ENCODE data around the gene ABCB4. TPM values are rescaled to one million over a fixed set of nuclear protein-coding genes. Genes with fewer than 3 reads are reported as not detected.

Gene ABCB4
- total RNA-seq, 1 experiment from 2014 or later, result 0.20 TPM

- H3K4me2 ChIP-seq (ENCODE audit: insufficient read depth, insufficient read length, low read length), result no peak overlapping the region
- no peaks in the 10 kb centered on the region for H3K23me2 ChIP-seq (ENCODE audit: insufficient read length, low read depth, low read length, poor library complexity, severe bottlenecking)
- H4K8ac ChIP-seq (replicated peaks; ENCODE audit: insufficient read length, low read depth, low read length), result no peak overlapping the region
- H3K27ac Mint-ChIP-seq, result no peak overlapping the region
- no peak overlapping the region for H4K5ac ChIP-seq (ENCODE audit: insufficient read length, low read depth, low read length)
- no peak overlapping the region for H2BK15ac ChIP-seq (ENCODE audit: low read depth, low read length)
- no peak overlapping the region for H2AFZ ChIP-seq (ENCODE audit: low read length)
- DNase-seq, result no peak
- H3K4me1 ChIP-seq (ENCODE audit: insufficient read depth, low read length), result no peaks in the 10 kb centered on the region
- no peak overlapping the region for H3K4me3 Mint-ChIP-seq
- no peaks in the 10 kb centered on the region for H4K20me1 ChIP-seq (ENCODE audit: control insufficient read depth, insufficient read depth, insufficient read length)
- H3K14ac ChIP-seq (ENCODE audit: insufficient read depth, low read length), result no peak overlapping the region
- no peak overlapping the region for H3K9ac ChIP-seq (ENCODE audit: extremely low read depth, insufficient read length, low read length)
- no peak overlapping the region for H3T11ph ChIP-seq (ENCODE audit: low read length)
- H3K4ac ChIP-seq (ENCODE audit: low read depth, low read length), result no peak overlapping the region
- H3K9me3 Mint-ChIP-seq, result no peaks in the 10 kb centered on the region
- no peak overlapping the region for H3K23ac ChIP-seq (ENCODE audit: insufficient read length, low read depth, low read length)
- no peak overlapping the region for H3K27ac ChIP-seq (ENCODE audit: insufficient read length, low read depth, low read length)
- H3K56ac ChIP-seq (ENCODE audit: insufficient read length, low read depth, low read length), result no peak overlapping the region
- TF ChIP-seq CTCF (conservative IDR thresholded peaks at IDR 0.05), result peak; percentile 57
- peaks cover 6 to 9% of the 10 kb centered on the region in 2 experiments; a peak in 3 of 4 replicates for H3K4me1 Mint-ChIP-seq
- no CpG with 5 or more reads among the region's 3 CpGs for WGBS (ENCODE audit: extremely low coverage, insufficient read length, low lambda C conversion rate)
- H3K36me3 Mint-ChIP-seq (ENCODE audit: insufficient read depth in 1 of 3, low read depth in 3 of 3), result no peaks in the 10 kb centered on the region
- no peak overlapping the region for H3K18ac ChIP-seq (ENCODE audit: insufficient read length, low read depth, low read length)
- no peak overlapping the region for H2BK12ac ChIP-seq (ENCODE audit: insufficient read length, low read depth, low read length)
- no peaks in the 10 kb centered on the region for H3K9me3 ChIP-seq (ENCODE audit: control insufficient read depth, low read depth, low read length)
- H2AK5ac ChIP-seq (ENCODE audit: insufficient read length, low read length), result no peak overlapping the region
- H3K27me3 ChIP-seq (ENCODE audit: insufficient read depth, low read length), result no peaks in the 10 kb centered on the region
- no peaks in the 10 kb centered on the region for H3K79me2 ChIP-seq (ENCODE audit: insufficient read depth, low read length)
- no peaks in the 10 kb centered on the region for H3K79me1 ChIP-seq (ENCODE audit: insufficient read depth, low read depth, low read length, poor library complexity, severe bottlenecking)
- no peak overlapping the region for H4K91ac ChIP-seq (ENCODE audit: insufficient read length, low read depth, low read length)
- no peak overlapping the region for H2BK20ac ChIP-seq (ENCODE audit: low read depth, low read length, poor library complexity, severe bottlenecking)
- no peak overlapping the region for H2BK120ac ChIP-seq (ENCODE audit: low read depth, low read length, poor library complexity, severe bottlenecking)
- H3K27me3 Mint-ChIP-seq (ENCODE audit: low read depth), result no peaks in the 10 kb centered on the region
- no peak overlapping the region for H2BK5ac ChIP-seq (ENCODE audit: insufficient read length, low read length)
Measured at GRCh38 chr7:87507446-87507845, 32.0 kb upstream of the ABCB4 start.
